ENCODE data around the gene PLXNA2.

PLXNA2 gene

DNA sequence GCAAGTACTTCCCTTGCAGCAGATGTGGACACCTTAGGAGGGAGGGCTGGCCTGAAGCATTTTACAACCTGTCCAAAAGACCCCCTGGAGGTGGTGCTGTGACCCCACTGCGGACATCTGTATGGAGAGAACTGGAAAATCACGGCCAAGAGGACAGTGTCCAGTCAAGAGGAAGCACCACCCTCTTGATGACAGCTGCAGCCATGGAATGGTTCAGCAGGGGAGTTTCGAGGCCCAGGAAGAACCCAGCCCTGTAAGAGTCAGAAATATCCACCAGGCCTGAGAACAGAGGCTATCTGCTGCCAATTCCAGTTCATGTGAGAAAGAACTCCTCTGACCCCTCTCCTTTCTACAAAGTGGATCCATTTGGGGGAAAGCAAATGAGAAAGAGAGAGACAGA lies 126.8 kb downstream of the PLXNA2 start:
- DNase-seq (ENCODE audit: low read depth in 2 of 2), result no peak

- no peak for DNase-seq (ENCODE audit: low read depth in 2 of 2)
Measured at GRCh38 chr1:208115924-208116640, 128.1 kb downstream of the PLXNA2 start.

DNA sequence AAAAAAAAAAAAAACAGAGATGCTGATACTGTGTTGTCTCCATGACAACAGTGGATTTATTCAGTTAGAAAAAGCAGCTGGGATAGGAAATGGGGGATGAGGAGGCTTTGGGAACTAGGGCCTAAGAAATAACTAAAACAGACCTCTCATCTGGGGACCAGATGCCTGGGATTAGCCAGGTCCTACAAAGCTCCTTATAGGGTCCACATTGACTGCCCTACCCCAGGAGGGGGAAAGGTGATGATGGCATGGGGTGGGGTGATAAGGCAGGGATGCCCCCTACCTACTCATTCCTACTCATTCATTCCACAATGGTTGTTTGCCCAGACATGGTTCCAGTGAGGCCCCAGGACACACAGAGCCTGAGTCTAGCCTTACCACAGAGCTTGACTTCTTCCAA lies 131.2 kb downstream of the PLXNA2 start:
- DNase-seq (ENCODE audit: low read depth in 2 of 2), result no peak

GRCh38 chr1:208112401-208112800 lies 131.8 kb downstream of the PLXNA2 start:
- no peak for DNase-seq (ENCODE audit: low read depth in 2 of 2)

- no peak for DNase-seq (ENCODE audit: low read depth in 2 of 2)
Measured at GRCh38 chr1:208111646-208112190, 132.5 kb downstream of the PLXNA2 start.

DNA sequence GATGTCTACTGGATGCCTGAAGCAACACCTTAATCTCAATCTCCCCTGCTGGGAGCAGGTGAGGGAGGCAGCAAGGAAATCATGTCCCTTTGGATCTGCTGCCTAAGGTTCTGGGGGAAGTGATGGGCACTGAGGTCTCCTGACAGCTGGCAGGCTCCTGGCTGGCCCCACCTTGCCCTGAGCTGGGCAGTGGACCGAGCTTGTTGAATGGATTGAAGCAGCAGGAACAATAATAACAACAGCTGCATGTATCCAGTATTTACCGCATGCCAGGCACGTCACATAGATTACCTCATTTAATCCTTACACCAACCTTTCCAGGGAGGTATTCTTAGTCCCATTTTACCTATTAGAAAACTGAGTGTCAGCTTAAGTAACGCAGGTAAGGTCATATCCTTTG lies 133.9 kb downstream of the PLXNA2 start:
- DNase-seq (ENCODE audit: low read depth in 2 of 2), result no peak

GRCh38 chr1:208108646-208109330 lies 135.4 kb downstream of the PLXNA2 start:
- no peak for DNase-seq (ENCODE audit: low read depth in 2 of 2)

- no peak for DNase-seq (ENCODE audit: low read depth in 2 of 2)
Measured at GRCh38 chr1:208108213-208108608, 136.0 kb downstream of the PLXNA2 start.

GRCh38 chr1:208107425-208108212 lies 136.6 kb downstream of the PLXNA2 start:
- DNase-seq (ENCODE audit: low read depth in 2 of 2), result no peak

GRCh38 chr1:208106218-208106617 lies 138.0 kb downstream of the PLXNA2 start:
- no peak for DNase-seq (ENCODE audit: low read depth in 2 of 2)

- no peak for DNase-seq (ENCODE audit: low read depth in 2 of 2)
Measured at GRCh38 chr1:208105756-208106155, 138.4 kb downstream of the PLXNA2 start.

GRCh38 chr1:208103597-208104513 lies 140.3 kb downstream of the PLXNA2 start:
- DNase-seq (ENCODE audit: low read depth in 2 of 2), result no peak

- no peak for DNase-seq (ENCODE audit: low read depth in 2 of 2)
Measured at GRCh38 chr1:208101661-208102431, 142.3 kb downstream of the PLXNA2 start.

- DNase-seq (ENCODE audit: low read depth in 2 of 2), result no peak
Measured at GRCh38 chr1:208100906-208101305, 143.3 kb downstream of the PLXNA2 start.

GRCh38 chr1:208100106-208100505 lies 144.1 kb downstream of the PLXNA2 start:
- no peak for DNase-seq (ENCODE audit: low read depth in 2 of 2)

DNA sequence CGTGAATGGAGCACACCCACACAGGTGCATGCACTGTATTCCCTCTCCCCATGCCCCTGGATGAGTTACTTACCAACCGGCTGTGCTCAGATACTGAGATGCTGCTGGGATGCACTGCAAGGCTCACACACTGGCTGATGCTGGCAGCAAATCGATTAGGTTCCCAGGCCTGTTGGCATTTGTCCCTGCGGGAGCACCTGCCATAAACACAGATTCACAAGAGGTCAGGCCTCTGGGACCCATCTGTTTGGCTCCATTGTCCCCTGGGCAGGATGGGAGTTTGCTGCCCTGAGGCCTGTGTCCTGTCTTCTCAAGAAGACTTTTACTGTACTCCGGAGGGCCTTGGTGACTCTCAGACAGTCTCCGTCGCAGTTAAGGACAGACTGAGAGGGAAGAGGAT lies 145.4 kb downstream of the PLXNA2 start:
- DNase-seq (ENCODE audit: low read depth in 2 of 2), result no peak

DNA sequence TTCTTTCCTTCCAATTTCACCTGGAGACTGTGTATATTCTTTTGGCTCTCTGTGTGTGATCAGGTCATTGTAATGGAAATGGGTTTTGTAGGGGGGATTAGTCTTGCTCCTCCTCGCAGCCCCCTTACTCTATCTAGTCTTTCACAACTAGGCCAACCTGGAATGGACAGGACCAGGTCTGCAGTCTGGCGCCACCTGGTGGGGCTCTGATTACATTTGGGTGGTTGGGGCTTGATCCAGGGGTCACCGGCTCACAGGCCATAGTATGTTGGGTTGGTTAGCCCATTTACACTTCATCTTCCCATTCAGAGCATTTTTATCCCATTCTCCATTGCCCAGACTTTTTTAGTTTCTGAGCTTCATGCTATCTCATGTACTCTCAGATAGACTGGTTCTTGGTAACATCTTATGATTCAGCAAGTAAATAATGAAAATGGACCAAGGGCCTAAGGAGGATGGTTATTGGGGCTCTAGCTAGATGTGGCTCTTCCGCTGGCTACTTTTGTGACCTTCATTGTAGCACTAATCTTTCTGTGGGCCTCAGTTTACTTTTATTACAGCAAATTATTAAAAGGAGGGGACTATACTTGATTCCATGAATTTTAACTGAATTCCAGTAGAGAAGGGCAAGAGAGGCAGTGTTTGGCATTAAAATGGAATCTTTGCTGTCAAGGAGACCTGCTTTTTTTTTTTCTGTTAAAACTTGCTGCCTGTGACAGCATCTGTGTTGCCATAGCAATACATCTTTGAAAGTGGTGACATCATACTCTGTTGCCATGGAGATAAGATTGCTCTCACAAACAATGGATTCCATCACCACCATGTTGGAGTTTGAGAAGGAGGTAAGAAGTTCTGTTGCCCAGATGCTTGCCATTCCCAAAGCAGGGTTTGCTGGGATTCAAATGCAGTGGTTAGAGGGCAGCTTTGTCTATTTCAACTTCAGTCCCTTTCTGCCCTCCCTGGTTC lies 150.1 kb downstream of the PLXNA2 start:
- DNase-seq (ENCODE audit: low read depth in 2 of 2), result peak in 1 of 2 donors; percentile 51

DNA sequence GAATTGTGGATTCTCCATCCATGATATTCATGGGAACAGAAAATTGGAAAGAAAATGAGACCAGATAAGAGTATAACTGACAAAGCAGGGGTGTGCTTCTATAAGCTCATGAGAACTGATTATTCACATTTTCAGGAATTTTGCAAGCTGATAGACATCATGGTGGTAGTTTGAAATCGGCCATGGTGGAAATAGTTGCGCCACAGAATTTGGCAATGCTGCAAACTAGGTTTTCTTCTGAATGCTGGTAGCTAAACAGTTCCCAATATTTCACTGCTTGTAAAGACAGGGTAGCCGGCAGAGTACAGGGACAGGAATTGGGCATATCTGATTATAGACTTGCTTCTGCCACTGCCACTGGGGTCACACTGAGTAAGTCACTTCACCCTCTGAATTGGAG lies 151.1 kb downstream of the PLXNA2 start:
- no peak for DNase-seq (ENCODE audit: low read depth in 2 of 2)

Data from stimulated activated CD4-positive, alpha-beta T cell treated with anti-CD3 and anti-CD28 coated beads, Interleukin-1b, Interleukin-23, amount 100 ng/mL, for 1 hour (primary cell).